ENCODE measurements around the gene HIPK2.

Gene HIPK2

GRCh38 chr7:139725858-139726484 lies 51.8 kb downstream of the HIPK2 start:
- no peaks in the 10 kb centered on the region for H3K36me3 ChIP-seq (ENCODE audit: insufficient read depth, low read length)
- no peak overlapping the region for H2AFZ ChIP-seq (ENCODE audit: low read length)
- H3K79me2 ChIP-seq (ENCODE audit: insufficient read depth, low read length), result peaks cover 7% of the 10 kb centered on the region; the same call in 1 of the 2 replicates
- H3K9me2 ChIP-seq (replicated peaks; ENCODE audit: low read depth, low read length), result no peaks in the 10 kb centered on the region
- no peak overlapping the region for H3K4me2 ChIP-seq (ENCODE audit: low read depth, low read length, poor library complexity, severe bottlenecking)
- H3K9ac ChIP-seq (ENCODE audit: low read depth, low read length, poor library complexity, severe bottlenecking), result no peak overlapping the region
- H3K4me3 ChIP-seq (ENCODE audit: low read length, poor library complexity, severe bottlenecking), result no peak overlapping the region
- H3F3A ChIP-seq (ENCODE audit: low read depth), result no peaks in the 10 kb centered on the region
- no peaks in the 10 kb centered on the region for H3K9me3 ChIP-seq (ENCODE audit: insufficient read depth, low read depth, low read length)
- peaks cover 6% of the 10 kb centered on the region for H4K20me1 ChIP-seq (ENCODE audit: insufficient read depth, low read length, poor library complexity, severe bottlenecking)
- TF ChIP-seq CTCF (conservative IDR thresholded peaks at IDR 0.05; ENCODE audit: low read length), result no peak
- no peak for TF ChIP-seq EZH2phosphoT487 (IDR thresholded peaks at IDR 0.05; ENCODE audit: borderline replicate concordance)
- no peaks in the 10 kb centered on the region for H3K27me3 ChIP-seq (ENCODE audit: insufficient read depth, low read length, poor library complexity, severe bottlenecking)
- H3K4me1 ChIP-seq (ENCODE audit: insufficient read depth, low read length, poor library complexity, severe bottlenecking), result no peaks in the 10 kb centered on the region

GRCh38 chr7:139725077-139725476 lies 52.7 kb downstream of the HIPK2 start:
- Histone ChIP-seq H3F3A (ENCODE audit: low read depth) (no peaks in the 10 kb centered on the region), H2AFZ (ENCODE audit: low read length) (no peak overlapping the region), H3K79me2 (ENCODE audit: insufficient read depth, low read length) (peaks cover 7% of the 10 kb centered on the region; the same call in 1 of the 2 replicates), H3K4me3 (ENCODE audit: low read length, poor library complexity, severe bottlenecking) (no peak overlapping the region), H3K9me3 (ENCODE audit: insufficient read depth, low read depth, low read length) (no peaks in the 10 kb centered on the region), H3K27me3 (ENCODE audit: insufficient read depth, low read length, poor library complexity, severe bottlenecking) (no peaks in the 10 kb centered on the region), H3K9ac (ENCODE audit: low read depth, low read length, poor library complexity, severe bottlenecking) (no peak overlapping the region), H3K36me3 (ENCODE audit: insufficient read depth, low read length) (no peaks in the 10 kb centered on the region), H3K4me2 (ENCODE audit: low read depth, low read length, poor library complexity, severe bottlenecking) (no peak overlapping the region), H3K4me1 (ENCODE audit: insufficient read depth, low read length, poor library complexity, severe bottlenecking) (no peaks in the 10 kb centered on the region), H4K20me1 (ENCODE audit: insufficient read depth, low read length, poor library complexity, severe bottlenecking) (peaks cover 11% of the 10 kb centered on the region), H3K9me2 (replicated peaks; ENCODE audit: low read depth, low read length) (no peaks in the 10 kb centered on the region)
- TF ChIP-seq EZH2phosphoT487 (IDR thresholded peaks at IDR 0.05; ENCODE audit: borderline replicate concordance), result no peak
- TF ChIP-seq CTCF (conservative IDR thresholded peaks at IDR 0.05; ENCODE audit: low read length), result no peak

GRCh38 chr7:139722604-139723003 lies 55.2 kb downstream of the HIPK2 start:
- no peak for TF ChIP-seq EZH2phosphoT487 (IDR thresholded peaks at IDR 0.05; ENCODE audit: borderline replicate concordance)
- TF ChIP-seq CTCF (conservative IDR thresholded peaks at IDR 0.05; ENCODE audit: low read length), result no peak
- peaks cover 11% of the 10 kb centered on the region for H4K20me1 ChIP-seq (ENCODE audit: insufficient read depth, low read length, poor library complexity, severe bottlenecking)
- 0 out of 2 replicates have a peak, but pooled peaks cover 7% of the 10 kb centered on the region for H3K79me2 ChIP-seq (ENCODE audit: insufficient read depth, low read length)
- peaks cover 5% of the 10 kb centered on the region for H3K4me1 ChIP-seq (ENCODE audit: insufficient read depth, low read length, poor library complexity, severe bottlenecking)
- no peaks in the 10 kb centered on the region for H3K36me3 ChIP-seq (ENCODE audit: insufficient read depth, low read length)
- no peak overlapping the region for H3K4me2 ChIP-seq (ENCODE audit: low read depth, low read length, poor library complexity, severe bottlenecking)
- H3F3A ChIP-seq (ENCODE audit: low read depth), result no peaks in the 10 kb centered on the region
- H3K27me3 ChIP-seq (ENCODE audit: insufficient read depth, low read length, poor library complexity, severe bottlenecking), result no peaks in the 10 kb centered on the region
- H3K9me2 ChIP-seq (replicated peaks; ENCODE audit: low read depth, low read length), result no peaks in the 10 kb centered on the region
- no peak overlapping the region for H3K4me3 ChIP-seq (ENCODE audit: low read length, poor library complexity, severe bottlenecking)
- H3K9ac ChIP-seq (ENCODE audit: low read depth, low read length, poor library complexity, severe bottlenecking), result no peak overlapping the region
- no peak overlapping the region for H2AFZ ChIP-seq (ENCODE audit: low read length)
- H3K9me3 ChIP-seq (ENCODE audit: insufficient read depth, low read depth, low read length), result no peaks in the 10 kb centered on the region
